Osteoblast (primary cell): Measurements from ENCODE around the gene CHD3. TPM values are rescaled to one million over a fixed set of nuclear protein-coding genes. Genes with fewer than 3 reads are reported as not detected.

Experiments
- DNase-seq: peaks from one replicate; pipeline ENCODE4 v3.0.0; 2011; ENCODE audit warnings: low spot score, mixed read lengths; ENCODE audit not compliant: insufficient read length; ENCODE audit errors: missing footprints
- H2AFZ ChIP-seq: 2 replicates; pipeline ENCODE4 v1.6.0; 2011; ENCODE audit warnings: mild to moderate bottlenecking, low read length
- H3K27ac ChIP-seq: 2 replicates; pipeline ENCODE4 v1.5.1; 2011; ENCODE audit warnings: mild to moderate bottlenecking, low read depth, low read length, moderate library complexity
- H3K27me3 ChIP-seq: 2 replicates; pipeline ENCODE4 v1.6.0; 2012; ENCODE audit warnings: mild to moderate bottlenecking, control low read depth, inconsistent platforms, low read length, moderate library complexity; ENCODE audit not compliant: insufficient read depth
- H3K36me3 ChIP-seq: 2 replicates; pipeline ENCODE4 v1.5.1; 2011; ENCODE audit warnings: mild to moderate bottlenecking, low read length, control low read depth, moderate library complexity; ENCODE audit not compliant: insufficient read depth
- H3K4me1 ChIP-seq: 2 replicates; pipeline ENCODE4 v1.5.1; 2011; ENCODE audit warnings: mild to moderate bottlenecking, low read length, control low read depth, moderate library complexity; ENCODE audit not compliant: insufficient read depth
- H3K4me2 ChIP-seq: 2 replicates; pipeline ENCODE4 v1.6.0; 2011; ENCODE audit warnings: mild to moderate bottlenecking, low read length; ENCODE audit not compliant: insufficient read depth
- H3K4me3 ChIP-seq: fragments of 200-600 bp; sonication (generic); 3 replicates; pipeline ENCODE4 v1.5.1; 2012; ENCODE audit warnings: mild to moderate bottlenecking, low read length, inconsistent platforms; ENCODE audit not compliant: insufficient read depth
- H3K79me2 ChIP-seq: 2 replicates; pipeline ENCODE4 v1.6.0; 2012; ENCODE audit warnings: mild to moderate bottlenecking, low read length, control low read depth, inconsistent platforms; ENCODE audit not compliant: insufficient read depth
- H3K9me3 ChIP-seq: 2 replicates; pipeline ENCODE4 v1.5.1; 2011; ENCODE audit warnings: low read depth, low read length, control low read depth
- H4K20me1 ChIP-seq: 2 replicates; pipeline ENCODE4 v1.6.0; 2012; ENCODE audit warnings: mild to moderate bottlenecking, low read length, control low read depth; ENCODE audit not compliant: insufficient read depth
- total RNA-seq: library from RNA; depleted of rRNA; stranded (reverse); fragments of >200 nt; gene quantifications from 2 replicates; pipeline ENCODE4 v1.2.3, GENCODE V29; 2012
- TF ChIP-seq, protein P1 (sequence below): IDR thresholded peaks from 2 replicates; pipeline ENCODE4 v1.5.1; 2011; ENCODE audit warnings: mild to moderate bottlenecking, low read depth, low read length, moderate library complexity; ENCODE audit errors: extremely low read depth

CHD3 gene
- total RNA-seq, 1 donor = 97.0 TPM

DNA sequence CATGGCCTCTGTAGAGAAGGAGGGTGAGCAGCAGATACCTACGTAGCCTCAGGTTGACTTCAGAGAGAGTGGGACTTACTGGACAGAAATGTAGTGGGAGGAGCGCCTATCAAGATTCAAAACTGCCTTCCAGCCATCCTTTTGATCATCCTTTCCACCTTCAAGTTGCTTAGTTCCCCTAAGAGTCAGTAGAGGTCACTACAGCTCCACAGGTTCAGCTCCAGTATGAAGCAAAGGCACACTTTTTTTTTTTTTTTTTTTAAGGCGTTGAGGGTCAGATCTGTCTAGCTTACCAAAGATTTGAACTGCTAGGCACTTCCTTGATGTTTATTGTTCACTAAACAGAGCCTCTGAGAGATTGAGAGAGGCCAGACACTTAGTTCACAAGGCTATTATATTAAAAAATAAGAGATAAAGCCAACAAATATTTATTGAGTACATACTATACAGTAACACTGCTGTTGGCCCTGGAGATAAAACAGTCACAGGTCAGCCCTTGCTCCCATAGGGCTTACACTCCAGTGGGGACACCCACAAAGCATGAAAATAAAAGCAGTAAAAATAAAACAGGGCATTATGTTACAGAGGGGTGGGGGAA, 24.4 kb downstream of the CHD3 start:
- Histone ChIP-seq H3K27me3 (no peaks in the 10 kb centered on the region), H3K36me3 (peaks cover 50% of the 10 kb centered on the region), H3K4me1 (peaks cover 24% of the 10 kb centered on the region), H4K20me1 (no peaks in the 10 kb centered on the region), H3K79me2 (no peaks in the 10 kb centered on the region), H3K4me3 (no peak overlapping the region), H2AFZ (no peak overlapping the region), H3K9me3 (no peaks in the 10 kb centered on the region), H3K27ac (no peak overlapping the region), H3K4me2 (no peak overlapping the region)
- TF ChIP-seq, protein P1, sequence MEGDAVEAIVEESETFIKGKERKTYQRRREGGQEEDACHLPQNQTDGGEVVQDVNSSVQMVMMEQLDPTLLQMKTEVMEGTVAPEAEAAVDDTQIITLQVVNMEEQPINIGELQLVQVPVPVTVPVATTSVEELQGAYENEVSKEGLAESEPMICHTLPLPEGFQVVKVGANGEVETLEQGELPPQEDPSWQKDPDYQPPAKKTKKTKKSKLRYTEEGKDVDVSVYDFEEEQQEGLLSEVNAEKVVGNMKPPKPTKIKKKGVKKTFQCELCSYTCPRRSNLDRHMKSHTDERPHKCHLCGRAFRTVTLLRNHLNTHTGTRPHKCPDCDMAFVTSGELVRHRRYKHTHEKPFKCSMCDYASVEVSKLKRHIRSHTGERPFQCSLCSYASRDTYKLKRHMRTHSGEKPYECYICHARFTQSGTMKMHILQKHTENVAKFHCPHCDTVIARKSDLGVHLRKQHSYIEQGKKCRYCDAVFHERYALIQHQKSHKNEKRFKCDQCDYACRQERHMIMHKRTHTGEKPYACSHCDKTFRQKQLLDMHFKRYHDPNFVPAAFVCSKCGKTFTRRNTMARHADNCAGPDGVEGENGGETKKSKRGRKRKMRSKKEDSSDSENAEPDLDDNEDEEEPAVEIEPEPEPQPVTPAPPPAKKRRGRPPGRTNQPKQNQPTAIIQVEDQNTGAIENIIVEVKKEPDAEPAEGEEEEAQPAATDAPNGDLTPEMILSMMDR = peak; percentile 82
- peak; percentile 91 for DNase-seq

DNA sequence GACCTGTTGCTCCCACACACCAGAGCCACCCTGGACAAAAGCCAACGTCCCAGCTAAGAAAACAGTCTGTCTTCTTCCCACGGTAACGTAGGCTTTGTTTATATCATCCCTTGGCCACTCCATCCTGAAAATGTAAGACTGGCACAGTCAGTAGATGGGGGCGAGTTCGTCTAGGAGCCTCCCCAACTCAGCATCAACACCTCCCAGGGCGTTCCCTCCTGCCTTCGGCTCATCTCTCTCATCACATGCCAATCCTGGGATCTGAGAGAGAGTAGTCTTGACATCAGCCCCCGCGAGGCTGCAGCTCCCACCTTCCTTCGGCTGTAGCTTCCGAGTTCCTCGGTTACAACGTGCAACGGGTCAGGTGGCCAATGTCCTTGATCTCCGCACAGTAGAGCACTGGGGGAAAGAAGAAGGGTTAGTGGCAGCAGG, 26.6 kb downstream of the CHD3 start:
- TF ChIP-seq, protein P1 = no peak
- Histone ChIP-seq H3K4me3 (peak overlapping the region; percentile 79), H2AFZ (peak overlapping the region; percentile 74), H3K4me2 (peak overlapping the region; percentile 88), H3K4me1 (peaks cover 24% of the 10 kb centered on the region), H4K20me1 (no peaks in the 10 kb centered on the region), H3K79me2 (no peaks in the 10 kb centered on the region), H3K27me3 (no peaks in the 10 kb centered on the region), H3K36me3 (peaks cover 34% of the 10 kb centered on the region), H3K9me3 (no peaks in the 10 kb centered on the region), H3K27ac (peak overlapping the region; percentile 70)
- DNase-seq = peak; percentile 84

DNA sequence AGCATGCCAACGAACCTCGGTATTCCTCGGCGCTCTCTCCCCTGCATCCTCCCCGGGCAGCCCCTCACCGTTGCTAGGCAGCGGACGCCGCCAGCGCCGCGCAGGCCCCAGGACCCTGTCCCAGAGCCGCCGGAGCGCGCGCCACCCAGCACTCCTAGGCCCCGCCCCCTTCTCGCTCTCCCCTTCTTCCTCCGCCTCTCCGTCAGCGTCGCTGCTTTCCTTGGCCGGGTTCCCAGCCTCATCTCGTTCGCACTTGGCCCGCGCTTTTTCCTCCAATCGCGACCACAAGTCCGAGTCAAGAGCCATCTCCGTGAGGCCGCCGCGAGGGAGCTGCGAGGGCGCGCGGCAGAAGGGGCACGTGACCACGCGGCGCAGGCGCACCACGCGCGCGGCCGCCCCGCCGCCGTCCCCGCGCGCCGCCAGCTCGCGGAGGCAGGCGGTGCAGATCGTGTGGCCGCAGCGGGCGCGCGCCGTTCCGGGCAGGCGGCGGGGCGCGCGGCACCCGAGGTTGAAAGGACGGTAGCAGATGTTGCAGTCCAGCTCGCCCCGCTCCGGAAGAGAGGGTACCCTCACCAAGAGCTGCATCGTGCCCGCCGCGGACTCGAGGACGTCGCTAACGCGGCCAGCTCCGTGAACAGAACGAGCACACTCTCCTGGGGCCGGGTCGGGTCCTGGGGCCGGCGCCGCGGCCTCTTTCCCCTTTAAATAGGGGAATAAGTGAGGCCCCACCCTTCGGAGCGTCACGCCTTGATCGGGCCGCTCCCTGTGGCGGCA, 27.2 kb downstream of the CHD3 start, which contains the start of gene RNF227:
Gene RNF227, minus strand, starts transcription at position 679 of the 774 bp plus-strand sequence. Its CDS starts 94 bp downstream, at position 585.
- H3K79me2 ChIP-seq = no peaks in the 10 kb centered on the region
- TF ChIP-seq, protein P1 = no peak

DNA sequence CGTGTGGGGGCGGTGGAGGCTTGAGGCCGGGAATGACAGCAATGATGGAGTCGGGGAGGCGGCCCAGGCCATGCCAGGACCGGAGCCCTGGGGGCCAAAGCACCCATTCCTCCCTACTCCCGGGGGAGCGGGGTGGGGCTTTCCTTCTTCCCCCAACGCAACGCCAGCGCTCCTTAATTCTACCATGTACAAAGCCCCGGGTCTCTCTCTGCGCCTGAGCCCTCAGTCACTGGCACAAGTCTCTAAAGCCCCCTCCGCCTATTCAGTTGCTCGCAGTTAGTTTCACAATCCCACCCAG, 27.7 kb downstream of the CHD3 start:
- peaks cover 24% of the 10 kb centered on the region for H3K4me1 ChIP-seq
- peak overlapping the region; percentile 88 for H3K4me2 ChIP-seq
- no peaks in the 10 kb centered on the region for H3K9me3 ChIP-seq
- H2AFZ ChIP-seq = peak overlapping the region; percentile 49
- no peaks in the 10 kb centered on the region for H4K20me1 ChIP-seq
- no peak for DNase-seq
- TF ChIP-seq, protein P1 = no peak
- H3K27me3 ChIP-seq = no peaks in the 10 kb centered on the region
- H3K36me3 ChIP-seq = peaks cover 23% of the 10 kb centered on the region
- H3K27ac ChIP-seq = peak overlapping the region; percentile 76
- H3K4me3 ChIP-seq = peak overlapping the region; percentile 79
- no peaks in the 10 kb centered on the region for H3K79me2 ChIP-seq

More for the DNA sequence above, 27.2 kb downstream of the CHD3 start, which contains the start of gene RNF227:
- Histone ChIP-seq H3K9me3 (no peaks in the 10 kb centered on the region), H3K4me3 (peak within 1 kb of the TSS; percentile 79), H4K20me1 (no peaks in the 10 kb centered on the region), H2AFZ (peak within 1 kb of the TSS; percentile 74), H3K36me3 (peaks cover 28% of the 10 kb centered on the region), H3K27ac (peak within 1 kb of the TSS; percentile 76), H3K4me1 (peaks cover 24% of the 10 kb centered on the region), H3K27me3 (no peaks in the 10 kb centered on the region), H3K4me2 (peak within 1 kb of the TSS; percentile 88)
- peak; percentile 98 for DNase-seq
